HL-60 (cell line): ENCODE measurements around the gene MET.

Source experiments
- DNase-seq, 2 experiments: peaks; one replicate each; pipeline ENCODE4 v3.0.0-alpha.2; 2010 to 2020; ENCODE audit warnings: low read depth in 1 of 2, low spot score in 1 of 2
- H3K27ac ChIP-seq: fragments of 250-450 bp; sonication (Bioruptor Pico); replicated peaks from 2 replicates; pipeline ENCODE4 v1.5.1; 2020; ENCODE audit warnings: mild to moderate bottlenecking, moderate library complexity
- H3K27me3 ChIP-seq: fragments of 250-450 bp; sonication (Bioruptor Pico); 2 replicates; pipeline ENCODE4 v1.5.1; 2021; ENCODE audit warnings: mild to moderate bottlenecking, moderate library complexity; ENCODE audit not compliant: insufficient read depth, poor library complexity, severe bottlenecking
- H3K4me3 ChIP-seq: replicated peaks from 2 replicates; pipeline ENCODE4 v1.5.1; 2011; ENCODE audit warnings: mild to moderate bottlenecking, control low read depth, low read length; ENCODE audit not compliant: insufficient read depth
- GABPA ChIP-seq: IDR thresholded peaks from 2 replicates; pipeline ENCODE4 v1.6.1; 2012; ENCODE audit warnings: low read depth
- POLR2AphosphoS5 ChIP-seq: IDR thresholded peaks from 2 replicates; pipeline ENCODE4 v1.6.1; 2012; ENCODE audit warnings: low read depth
- SPI1 ChIP-seq: IDR thresholded peaks from 2 replicates; pipeline ENCODE4 v1.6.1; 2012; ENCODE audit warnings: low read depth, mild to moderate bottlenecking, borderline replicate concordance
- TF ChIP-seq, protein P1 (sequence below): IDR thresholded peaks from 2 replicates; pipeline ENCODE4 v1.6.1; 2012; ENCODE audit warnings: low read depth; ENCODE audit not compliant: insufficient replicate concordance
- TF ChIP-seq, protein P2 (sequence below): IDR thresholded peaks from one replicate; pipeline ENCODE4 v1.5.1; 2011; ENCODE audit warnings: low read length, control low read depth, inconsistent platforms; ENCODE audit not compliant: insufficient read depth

The MET gene

DNA sequence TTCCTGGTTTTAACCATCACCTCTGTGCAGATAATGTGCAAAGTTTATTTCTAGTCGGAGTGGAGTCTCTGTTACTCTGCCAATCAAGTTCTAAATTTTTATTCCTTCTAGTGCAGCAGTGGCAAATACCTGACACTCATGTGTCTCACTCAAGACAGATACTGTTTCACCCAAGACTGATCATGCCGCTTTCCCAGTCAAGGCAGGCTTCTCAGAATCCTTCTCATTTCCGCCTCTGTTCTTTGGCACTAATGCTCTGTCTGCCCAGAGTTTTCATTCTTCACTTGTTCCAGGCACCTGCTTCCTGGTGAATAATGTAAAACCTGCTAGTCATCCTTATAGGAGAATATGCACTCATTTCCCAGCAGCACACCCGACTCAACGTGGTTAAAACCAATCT, 24.7 kb downstream of the MET start:
- H3K27ac ChIP-seq, result no peak overlapping the region
- no peak overlapping the region for H3K4me3 ChIP-seq
- DNase-seq, result no peak
- no peaks in the 10 kb centered on the region for H3K27me3 ChIP-seq
- TF ChIP-seq POLR2AphosphoS5, result no peak
- TF ChIP-seq, protein P1, sequence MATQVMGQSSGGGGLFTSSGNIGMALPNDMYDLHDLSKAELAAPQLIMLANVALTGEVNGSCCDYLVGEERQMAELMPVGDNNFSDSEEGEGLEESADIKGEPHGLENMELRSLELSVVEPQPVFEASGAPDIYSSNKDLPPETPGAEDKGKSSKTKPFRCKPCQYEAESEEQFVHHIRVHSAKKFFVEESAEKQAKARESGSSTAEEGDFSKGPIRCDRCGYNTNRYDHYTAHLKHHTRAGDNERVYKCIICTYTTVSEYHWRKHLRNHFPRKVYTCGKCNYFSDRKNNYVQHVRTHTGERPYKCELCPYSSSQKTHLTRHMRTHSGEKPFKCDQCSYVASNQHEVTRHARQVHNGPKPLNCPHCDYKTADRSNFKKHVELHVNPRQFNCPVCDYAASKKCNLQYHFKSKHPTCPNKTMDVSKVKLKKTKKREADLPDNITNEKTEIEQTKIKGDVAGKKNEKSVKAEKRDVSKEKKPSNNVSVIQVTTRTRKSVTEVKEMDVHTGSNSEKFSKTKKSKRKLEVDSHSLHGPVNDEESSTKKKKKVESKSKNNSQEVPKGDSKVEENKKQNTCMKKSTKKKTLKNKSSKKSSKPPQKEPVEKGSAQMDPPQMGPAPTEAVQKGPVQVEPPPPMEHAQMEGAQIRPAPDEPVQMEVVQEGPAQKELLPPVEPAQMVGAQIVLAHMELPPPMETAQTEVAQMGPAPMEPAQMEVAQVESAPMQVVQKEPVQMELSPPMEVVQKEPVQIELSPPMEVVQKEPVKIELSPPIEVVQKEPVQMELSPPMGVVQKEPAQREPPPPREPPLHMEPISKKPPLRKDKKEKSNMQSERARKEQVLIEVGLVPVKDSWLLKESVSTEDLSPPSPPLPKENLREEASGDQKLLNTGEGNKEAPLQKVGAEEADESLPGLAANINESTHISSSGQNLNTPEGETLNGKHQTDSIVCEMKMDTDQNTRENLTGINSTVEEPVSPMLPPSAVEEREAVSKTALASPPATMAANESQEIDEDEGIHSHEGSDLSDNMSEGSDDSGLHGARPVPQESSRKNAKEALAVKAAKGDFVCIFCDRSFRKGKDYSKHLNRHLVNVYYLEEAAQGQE, result no peak
- TF ChIP-seq, protein P2, sequence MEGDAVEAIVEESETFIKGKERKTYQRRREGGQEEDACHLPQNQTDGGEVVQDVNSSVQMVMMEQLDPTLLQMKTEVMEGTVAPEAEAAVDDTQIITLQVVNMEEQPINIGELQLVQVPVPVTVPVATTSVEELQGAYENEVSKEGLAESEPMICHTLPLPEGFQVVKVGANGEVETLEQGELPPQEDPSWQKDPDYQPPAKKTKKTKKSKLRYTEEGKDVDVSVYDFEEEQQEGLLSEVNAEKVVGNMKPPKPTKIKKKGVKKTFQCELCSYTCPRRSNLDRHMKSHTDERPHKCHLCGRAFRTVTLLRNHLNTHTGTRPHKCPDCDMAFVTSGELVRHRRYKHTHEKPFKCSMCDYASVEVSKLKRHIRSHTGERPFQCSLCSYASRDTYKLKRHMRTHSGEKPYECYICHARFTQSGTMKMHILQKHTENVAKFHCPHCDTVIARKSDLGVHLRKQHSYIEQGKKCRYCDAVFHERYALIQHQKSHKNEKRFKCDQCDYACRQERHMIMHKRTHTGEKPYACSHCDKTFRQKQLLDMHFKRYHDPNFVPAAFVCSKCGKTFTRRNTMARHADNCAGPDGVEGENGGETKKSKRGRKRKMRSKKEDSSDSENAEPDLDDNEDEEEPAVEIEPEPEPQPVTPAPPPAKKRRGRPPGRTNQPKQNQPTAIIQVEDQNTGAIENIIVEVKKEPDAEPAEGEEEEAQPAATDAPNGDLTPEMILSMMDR, result no peak
- TF ChIP-seq GABPA, result no peak
- TF ChIP-seq SPI1, result no peak

DNA sequence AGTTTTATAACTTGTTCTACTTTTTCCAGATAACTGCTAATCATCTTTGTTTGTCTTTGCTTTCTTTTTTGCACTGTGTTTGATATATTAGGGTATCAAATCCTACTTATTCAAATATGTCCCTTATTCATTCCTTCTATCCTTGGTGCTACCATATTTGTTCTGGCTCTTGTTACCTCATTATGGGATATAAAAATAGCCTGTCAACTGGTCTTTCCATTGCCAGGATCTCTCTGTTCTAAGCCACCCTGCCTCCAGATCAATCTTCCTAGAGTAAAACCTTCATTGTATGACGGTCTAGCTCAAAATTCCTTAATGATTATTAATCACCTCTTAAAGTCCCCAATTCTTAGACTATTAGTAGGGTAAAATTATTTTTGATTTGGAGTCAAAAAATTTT, 25.2 kb downstream of the MET start:
- no peaks in the 10 kb centered on the region for H3K27me3 ChIP-seq
- H3K27ac ChIP-seq, result no peak overlapping the region
- H3K4me3 ChIP-seq, result no peak overlapping the region
- TF ChIP-seq, protein P2, result no peak
- TF ChIP-seq, protein P1, result no peak
- TF ChIP-seq POLR2AphosphoS5 (no peak), SPI1 (no peak), GABPA (no peak)
- DNase-seq, result no peak

DNA sequence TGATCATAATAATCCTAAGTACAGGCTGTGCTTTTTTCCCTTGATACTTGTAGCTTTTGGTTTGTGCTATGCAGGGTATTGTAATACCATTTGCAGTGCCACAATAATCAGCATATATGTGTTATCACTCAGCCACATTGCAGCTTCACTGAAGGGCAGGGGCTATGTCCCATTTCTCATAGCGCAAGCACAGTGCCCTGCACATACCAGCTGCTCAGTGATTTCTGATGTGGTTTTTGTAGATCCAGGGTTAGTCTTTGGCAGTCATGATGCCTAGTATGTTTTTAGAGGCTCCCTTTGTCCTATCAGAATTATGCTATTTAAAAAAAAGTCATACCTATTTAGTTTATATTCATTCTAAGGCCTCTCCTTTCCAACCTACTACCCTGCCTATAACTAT, 25.8 kb downstream of the MET start:
- no peak for DNase-seq
- H3K4me3 ChIP-seq, result no peak overlapping the region
- no peaks in the 10 kb centered on the region for H3K27me3 ChIP-seq
- TF ChIP-seq SPI1, result no peak
- TF ChIP-seq GABPA, result no peak
- TF ChIP-seq, protein P1, result no peak
- TF ChIP-seq, protein P2, result no peak
- no peak for TF ChIP-seq POLR2AphosphoS5
- no peak overlapping the region for H3K27ac ChIP-seq
